Trophoblast cell (in vitro differentiated cells and primary cell): ENCODE results near the gene COL16A1.

Source experiments
- DNase-seq, 2 donors: peaks; one replicate each; pipeline ENCODE4 v3.0.0-alpha.2; 2016
- H2AFZ ChIP-seq: 2 replicates; pipeline ENCODE4 v1.6.1; 2013; ENCODE audit warnings: low read length, moderate library complexity, mild to moderate bottlenecking; ENCODE audit not compliant: insufficient read depth, poor library complexity
- H2AK5ac ChIP-seq: 2 replicates; pipeline ENCODE4 v1.6.1; 2013; ENCODE audit warnings: mild to moderate bottlenecking, low read length
- H2BK120ac ChIP-seq: 2 replicates; pipeline ENCODE4 v1.6.1; 2013; ENCODE audit warnings: low read length, mild to moderate bottlenecking, moderate library complexity; ENCODE audit not compliant: insufficient read depth, poor library complexity
- H2BK12ac ChIP-seq: 2 replicates; pipeline ENCODE4 v1.6.1; 2013; ENCODE audit warnings: mild to moderate bottlenecking, low read length, moderate library complexity
- H2BK5ac ChIP-seq: 2 replicates; pipeline ENCODE4 v1.6.1; 2013; ENCODE audit warnings: low read length, low read depth, moderate library complexity, mild to moderate bottlenecking; ENCODE audit not compliant: poor library complexity
- H3K14ac ChIP-seq: 2 replicates; pipeline ENCODE4 v1.6.1; 2013; ENCODE audit warnings: mild to moderate bottlenecking, low read length
- H3K18ac ChIP-seq: 2 replicates; pipeline ENCODE4 v1.6.1; 2013; ENCODE audit warnings: mild to moderate bottlenecking, low read length
- H3K23ac ChIP-seq: 2 replicates; pipeline ENCODE4 v1.6.1; 2013; ENCODE audit warnings: low read length
- H3K27ac ChIP-seq: 2 replicates; pipeline ENCODE4 v1.5.1; 2013; ENCODE audit warnings: low read depth, mild to moderate bottlenecking, inconsistent platforms, low read length, moderate library complexity
- H3K27me3 ChIP-seq: 2 replicates; pipeline ENCODE4 v1.6.1; 2013; ENCODE audit warnings: inconsistent platforms, mild to moderate bottlenecking, low read length, moderate library complexity; ENCODE audit not compliant: insufficient read depth
- H3K36me3 ChIP-seq, 2 experiments: 1 replicate in 1 of 2; 2 replicates in 1 of 2; pipeline ENCODE4 v1.6.1; 2013; ENCODE audit warnings: low read length in 2 of 2, mild to moderate bottlenecking in 2 of 2, moderate library complexity in 1 of 2; ENCODE audit not compliant: insufficient read depth in 2 of 2, control insufficient read depth in 1 of 2
- H3K4ac ChIP-seq: 2 replicates; pipeline ENCODE4 v1.6.1; 2013; ENCODE audit warnings: low read depth, mild to moderate bottlenecking, low read length, moderate library complexity
- H3K4me1 ChIP-seq, 2 experiments: 1 replicate in 1 of 2; 2 replicates in 1 of 2; pipeline ENCODE4 v1.6.1; 2013; ENCODE audit warnings: low read length in 2 of 2, mild to moderate bottlenecking in 2 of 2, moderate library complexity in 1 of 2; ENCODE audit not compliant: insufficient read depth in 2 of 2, control insufficient read depth in 1 of 2
- H3K4me2 ChIP-seq: 2 replicates; pipeline ENCODE4 v1.6.1; 2013; ENCODE audit warnings: inconsistent platforms, mild to moderate bottlenecking, low read length, moderate library complexity
- H3K4me3 ChIP-seq: 2 replicates; pipeline ENCODE4 v1.5.1; 2013; ENCODE audit warnings: mild to moderate bottlenecking, low read depth, low read length, inconsistent platforms
- H3K79me1 ChIP-seq: one replicate; pipeline ENCODE4 v1.6.1; 2013; ENCODE audit warnings: low read length
- H3K79me2 ChIP-seq: 2 replicates; pipeline ENCODE4 v1.6.1; 2013; ENCODE audit warnings: low read length, mild to moderate bottlenecking; ENCODE audit not compliant: control insufficient read depth, insufficient read depth, poor library complexity
- H3K9ac ChIP-seq: 2 replicates; pipeline ENCODE4 v1.6.1; 2013; ENCODE audit warnings: mild to moderate bottlenecking, low read length
- H3K9me3 ChIP-seq: 2 replicates; pipeline ENCODE4 v1.6.1; 2013; ENCODE audit warnings: low read depth, mild to moderate bottlenecking, control low read depth, inconsistent platforms, low read length; ENCODE audit not compliant: insufficient read depth
- H4K12ac ChIP-seq: 2 replicates; pipeline ENCODE4 v1.6.1; 2013; ENCODE audit warnings: low read depth, mild to moderate bottlenecking, low read length, moderate library complexity
- H4K8ac ChIP-seq: 2 replicates; pipeline ENCODE4 v1.6.1; 2013; ENCODE audit warnings: low read depth, mild to moderate bottlenecking, low read length, moderate library complexity
- H4K91ac ChIP-seq: one replicate; pipeline ENCODE4 v1.6.1; 2013; ENCODE audit warnings: low read depth, mild to moderate bottlenecking, low read length, moderate library complexity
- WGBS: extraction: QIAGEN DNeasy Blood & Tissue Kit; methylation state at CpG from one replicate; pipeline ENCODE4 v1.1.7; 2013; ENCODE audit warnings: missing lambda C conversion rate; ENCODE audit not compliant: insufficient read length, insufficient coverage; ENCODE audit errors: extremely low coverage; 5-methylcytosine and 5-hydroxymethylcytosine counted together

The COL16A1 gene

DNA sequence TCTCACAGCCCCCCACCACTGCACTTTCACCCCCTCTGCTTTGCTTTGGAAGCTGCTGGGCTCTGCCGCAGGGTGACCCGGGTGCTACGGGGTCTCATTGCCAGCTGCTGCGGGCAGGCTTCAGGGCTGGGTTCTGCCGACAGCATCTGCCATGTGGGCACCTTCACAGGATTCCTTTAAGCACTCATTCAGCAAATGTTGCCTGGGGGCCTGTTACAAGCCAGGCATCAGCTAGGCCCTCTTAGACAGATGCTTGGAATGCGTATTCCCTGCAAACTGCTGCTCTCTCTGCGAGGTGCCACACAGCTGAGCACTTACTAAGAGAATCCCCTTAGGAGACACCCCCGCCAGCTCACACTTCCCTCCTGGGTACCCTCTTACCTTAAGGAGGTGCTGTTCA, 29.2 kb downstream of the COL16A1 start:
- Histone ChIP-seq H3K36me3 (peaks cover 38 to 42% of the 10 kb centered on the region in 2 experiments), H2BK5ac (no peak overlapping the region), H3K9me3 (no peaks in the 10 kb centered on the region), H3K4ac (no peak overlapping the region), H3K4me1 (peaks cover 7 to 13% of the 10 kb centered on the region in 2 experiments), H3K18ac (no peak overlapping the region), H2AFZ (no peak overlapping the region), H3K27ac (no peak overlapping the region), H3K23ac (no peak overlapping the region), H2BK12ac (no peak overlapping the region), H2BK120ac (no peak overlapping the region), H4K8ac (no peak overlapping the region), H3K4me3 (no peak overlapping the region), H2AK5ac (no peak overlapping the region), H3K27me3 (no peaks in the 10 kb centered on the region), H4K91ac (no peak overlapping the region), H4K12ac (no peak overlapping the region), H3K14ac (no peak overlapping the region), H3K9ac (no peak overlapping the region), H3K4me2 (no peak overlapping the region), H3K79me2 (no peaks in the 10 kb centered on the region), H3K79me1 (no peaks in the 10 kb centered on the region)
- WGBS: no CpG with 5 or more reads among the region's 8 CpGs
- DNase-seq: peak; percentile 97 to 99

DNA sequence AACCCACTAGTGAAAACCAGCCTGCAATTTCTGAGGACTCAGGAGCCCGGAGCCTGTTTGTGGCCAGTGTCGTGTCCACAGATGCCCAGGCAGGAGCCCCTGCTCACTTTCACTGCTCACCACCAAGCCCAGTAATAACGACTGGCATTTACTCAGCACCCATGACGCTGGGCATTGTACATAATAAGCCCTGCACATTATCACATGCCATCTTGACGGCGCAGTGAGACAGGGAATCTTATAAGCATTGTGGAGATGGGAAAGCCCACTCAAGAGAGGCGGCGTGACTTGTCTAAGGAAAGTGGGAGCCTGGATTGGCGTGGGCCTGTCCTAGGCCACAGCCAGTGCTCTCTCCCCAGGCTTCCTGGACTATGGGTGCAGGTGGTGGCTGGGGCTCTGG, 30.4 kb downstream of the COL16A1 start:
- H3K4me2 ChIP-seq: no peak overlapping the region
- H3K9ac ChIP-seq: no peak overlapping the region
- H3K36me3 ChIP-seq: peaks cover 38 to 39% of the 10 kb centered on the region in 2 experiments
- H3K23ac ChIP-seq: no peak overlapping the region
- no peak overlapping the region for H3K14ac ChIP-seq
- peaks cover 7 to 13% of the 10 kb centered on the region in 2 experiments for H3K4me1 ChIP-seq
- DNase-seq: no peak
- no peak overlapping the region for H3K18ac ChIP-seq
- no peak overlapping the region for H4K8ac ChIP-seq
- WGBS: no CpG with 5 or more reads among the region's 9 CpGs
- H3K79me2 ChIP-seq: no peaks in the 10 kb centered on the region
- H3K4ac ChIP-seq: no peak overlapping the region
- H2AFZ ChIP-seq: no peak overlapping the region
- H2BK12ac ChIP-seq: no peak overlapping the region
- no peak overlapping the region for H4K12ac ChIP-seq
- H3K4me3 ChIP-seq: no peak overlapping the region
- no peak overlapping the region for H3K27ac ChIP-seq
- no peak overlapping the region for H2BK120ac ChIP-seq
- no peaks in the 10 kb centered on the region for H3K27me3 ChIP-seq
- H2BK5ac ChIP-seq: no peak overlapping the region
- H2AK5ac ChIP-seq: no peak overlapping the region
- no peak overlapping the region for H4K91ac ChIP-seq
- no peaks in the 10 kb centered on the region for H3K79me1 ChIP-seq
- H3K9me3 ChIP-seq: no peaks in the 10 kb centered on the region

GRCh38 chr1:31672986-31673385, 30.8 kb downstream of the COL16A1 start:
- Histone ChIP-seq H2BK120ac (no peak overlapping the region), H3K9me3 (no peaks in the 10 kb centered on the region), H4K8ac (no peak overlapping the region), H3K4ac (no peak overlapping the region), H3K79me1 (no peaks in the 10 kb centered on the region), H2AK5ac (no peak overlapping the region), H3K18ac (no peak overlapping the region), H2AFZ (no peak overlapping the region), H3K14ac (no peak overlapping the region), H3K27me3 (no peaks in the 10 kb centered on the region), H2BK5ac (no peak overlapping the region), H2BK12ac (no peak overlapping the region), H3K36me3 (peaks cover 35 to 37% of the 10 kb centered on the region in 2 experiments), H3K4me3 (no peak overlapping the region), H4K12ac (no peak overlapping the region), H3K23ac (no peak overlapping the region), H3K9ac (no peak overlapping the region), H4K91ac (no peak overlapping the region), H3K27ac (no peak overlapping the region), H3K79me2 (no peaks in the 10 kb centered on the region), H3K4me2 (no peak overlapping the region), H3K4me1 (peaks cover 7 to 13% of the 10 kb centered on the region in 2 experiments)
- no CpG with 5 or more reads among the region's 13 CpGs for WGBS
- no peak for DNase-seq

DNA sequence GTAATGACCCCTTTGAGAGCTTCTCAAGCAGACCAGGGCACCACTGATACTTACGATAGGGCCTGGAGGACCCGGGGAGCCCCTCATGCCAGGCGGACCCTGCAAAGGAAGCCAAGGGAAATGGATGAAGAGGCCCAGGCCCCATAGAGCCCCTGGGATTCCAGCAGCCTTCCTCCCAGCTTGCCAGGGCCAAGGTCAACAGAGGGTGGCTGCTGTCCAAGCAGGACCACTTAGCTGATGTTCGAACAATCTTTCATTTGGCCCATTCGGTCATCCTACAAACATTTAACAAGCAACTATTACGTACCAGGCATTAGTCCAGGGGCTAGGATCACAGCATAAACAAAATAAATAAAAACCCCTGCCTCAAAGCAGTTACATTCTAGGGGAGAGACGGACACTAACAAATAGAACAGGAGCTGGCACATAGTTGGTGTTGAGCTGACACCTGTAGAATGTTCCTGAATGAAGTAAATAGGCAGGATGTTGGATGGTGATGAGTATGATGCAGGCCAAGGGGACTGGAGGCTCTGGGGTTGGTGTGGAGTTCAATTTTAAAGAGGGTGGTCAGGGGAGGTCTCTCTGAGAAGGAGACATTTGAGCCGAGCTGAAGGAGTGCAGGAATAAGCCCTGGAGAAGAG, 32.1 kb downstream of the COL16A1 start:
- peaks cover 4 to 9% of the 10 kb centered on the region in 2 experiments for H3K4me1 ChIP-seq
- H2BK5ac ChIP-seq: no peak overlapping the region
- H3K4me2 ChIP-seq: no peak overlapping the region
- H2BK120ac ChIP-seq: no peak overlapping the region
- no peak overlapping the region for H3K27ac ChIP-seq
- H3K27me3 ChIP-seq: no peaks in the 10 kb centered on the region
- H4K12ac ChIP-seq: no peak overlapping the region
- H3K79me2 ChIP-seq: no peaks in the 10 kb centered on the region
- H3K4me3 ChIP-seq: no peak overlapping the region
- no peak overlapping the region for H3K23ac ChIP-seq
- no peak overlapping the region for H3K4ac ChIP-seq
- H2AFZ ChIP-seq: no peak overlapping the region
- no peak overlapping the region for H2AK5ac ChIP-seq
- H3K9ac ChIP-seq: no peak overlapping the region
- H3K14ac ChIP-seq: no peak overlapping the region
- no peak overlapping the region for H2BK12ac ChIP-seq
- WGBS: no CpG with 5 or more reads among the region's 8 CpGs
- DNase-seq: no peak
- H4K8ac ChIP-seq: no peak overlapping the region
- H3K79me1 ChIP-seq: no peaks in the 10 kb centered on the region
- H4K91ac ChIP-seq: no peak overlapping the region
- peaks cover 44% of the 10 kb centered on the region in 2 experiments for H3K36me3 ChIP-seq
- H3K9me3 ChIP-seq: no peaks in the 10 kb centered on the region
- no peak overlapping the region for H3K18ac ChIP-seq
